HG03520 (cell line): ENCODE data around the gene WDR5.

ENCODE experiments used
- ATAC-seq: cut with Tn5 transposase; IDR thresholded peaks from one replicate; pipeline ENCODE4 v1.9.1; 2021; ENCODE audit warnings: mild to moderate bottlenecking, moderate library complexity; ENCODE audit not compliant: unreplicated experiment

WDR5 gene

DNA sequence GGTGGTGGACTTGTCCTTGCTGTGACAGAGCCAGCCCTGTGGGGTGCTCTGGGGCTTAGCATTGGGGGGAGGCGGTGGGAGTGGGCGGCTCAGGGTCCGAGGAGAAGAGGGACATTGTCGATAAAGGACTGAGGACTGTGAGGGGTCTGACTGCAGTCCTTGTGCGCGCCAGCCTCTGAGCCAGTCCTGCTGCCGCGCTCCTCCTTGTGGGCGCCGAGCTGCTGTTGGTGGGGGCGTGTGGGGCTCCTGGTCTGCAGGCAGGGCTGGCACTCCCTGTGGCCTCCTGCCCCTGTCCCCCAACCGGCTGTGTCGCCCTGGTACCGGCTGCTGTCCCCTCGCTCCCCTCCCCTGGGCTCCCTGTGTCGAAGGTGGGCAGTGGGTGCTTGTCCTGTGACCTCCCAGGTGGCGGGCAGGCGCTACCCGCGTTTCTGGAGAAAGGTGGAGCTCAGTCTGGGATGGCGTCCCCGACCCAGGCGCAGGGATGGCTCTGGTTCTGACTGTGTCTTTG, 21.6 kb downstream of the WDR5 start:
- ATAC-seq: no peak

GRCh38 chr9:134158242-134158641, 22.4 kb downstream of the WDR5 start:
- no peak for ATAC-seq

DNA sequence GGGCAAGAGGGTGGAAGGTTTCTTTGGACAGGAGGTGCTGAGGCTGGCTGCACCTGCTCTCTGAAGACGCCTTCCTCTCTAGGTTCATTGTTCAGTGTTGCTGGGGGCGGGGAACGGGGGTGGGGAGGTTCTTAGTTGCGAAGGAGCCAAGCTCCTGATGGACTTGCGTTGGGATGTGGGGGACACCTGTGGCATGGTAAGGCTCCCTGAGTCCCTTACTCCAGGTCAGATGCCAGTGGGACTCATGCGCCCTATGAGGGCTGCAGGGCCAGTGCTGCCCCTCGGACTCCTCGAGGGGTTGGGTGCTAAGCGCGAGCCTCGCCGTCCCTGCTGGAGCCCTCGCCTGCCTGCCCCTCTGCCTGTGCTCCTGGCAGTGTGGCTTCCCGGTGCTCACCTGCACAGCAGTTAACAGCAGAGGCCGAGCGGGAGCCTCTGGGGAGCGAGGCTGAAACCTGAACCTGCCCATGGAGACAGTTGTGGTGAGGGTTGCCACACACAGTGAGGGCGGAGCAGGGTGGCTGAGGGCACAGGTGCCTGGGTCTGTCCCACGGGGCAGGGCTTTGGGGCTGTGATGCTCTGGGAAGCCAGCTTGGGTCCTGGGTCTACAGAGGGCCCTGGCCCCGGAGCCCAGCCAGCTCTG, 23.0 kb downstream of the WDR5 start:
- ATAC-seq: no peak

- no peak for ATAC-seq
Observed at GRCh38 chr9:134159566-134160245, 23.8 kb downstream of the WDR5 start.

DNA sequence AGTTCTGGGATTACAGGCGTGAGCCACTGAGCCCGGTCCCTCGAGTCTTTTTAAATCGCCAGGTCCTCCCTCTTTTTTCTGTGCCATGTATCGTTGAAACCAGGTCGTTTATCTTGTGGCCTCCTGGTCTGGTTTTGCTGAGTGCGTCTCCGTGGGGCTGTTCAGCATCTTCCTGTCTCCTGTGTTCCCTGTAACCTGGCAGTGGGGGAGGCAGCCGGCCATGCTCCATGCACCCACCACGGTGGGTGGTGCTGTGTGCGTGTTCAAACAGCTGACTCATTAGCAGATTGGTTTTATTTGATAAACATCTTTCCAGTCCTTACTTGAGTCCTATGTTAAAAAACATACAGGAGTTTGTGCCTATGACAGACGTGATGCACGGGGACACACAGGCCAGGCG, 25.8 kb downstream of the WDR5 start:
- no peak for ATAC-seq

DNA sequence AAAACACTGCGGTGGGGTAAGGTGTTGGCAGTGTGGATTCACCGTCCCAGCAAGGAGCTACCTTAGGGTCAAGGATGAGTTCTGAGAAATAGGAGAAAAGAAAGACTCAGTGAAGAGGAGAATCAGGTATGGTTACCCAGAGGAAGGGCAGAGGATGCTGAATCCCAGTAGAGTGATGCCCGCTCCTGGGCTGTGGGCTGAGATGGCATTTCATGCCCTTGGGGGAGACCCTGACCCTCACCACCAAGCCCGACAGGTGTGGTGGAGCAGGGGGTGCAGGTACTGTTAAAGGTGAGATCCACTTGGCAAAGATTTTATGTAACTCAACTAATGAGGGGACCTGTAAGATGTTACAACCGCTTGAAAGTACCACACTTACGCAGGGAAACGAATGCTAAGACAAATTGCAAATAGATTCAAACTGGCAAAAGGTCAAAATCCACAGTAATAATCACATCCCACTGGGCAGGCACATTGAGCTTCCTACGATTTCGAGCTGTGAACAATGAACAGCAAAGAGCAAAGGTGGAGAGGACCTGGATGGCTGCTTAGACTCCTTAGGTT, 26.4 kb downstream of the WDR5 start:
- no peak for ATAC-seq

DNA sequence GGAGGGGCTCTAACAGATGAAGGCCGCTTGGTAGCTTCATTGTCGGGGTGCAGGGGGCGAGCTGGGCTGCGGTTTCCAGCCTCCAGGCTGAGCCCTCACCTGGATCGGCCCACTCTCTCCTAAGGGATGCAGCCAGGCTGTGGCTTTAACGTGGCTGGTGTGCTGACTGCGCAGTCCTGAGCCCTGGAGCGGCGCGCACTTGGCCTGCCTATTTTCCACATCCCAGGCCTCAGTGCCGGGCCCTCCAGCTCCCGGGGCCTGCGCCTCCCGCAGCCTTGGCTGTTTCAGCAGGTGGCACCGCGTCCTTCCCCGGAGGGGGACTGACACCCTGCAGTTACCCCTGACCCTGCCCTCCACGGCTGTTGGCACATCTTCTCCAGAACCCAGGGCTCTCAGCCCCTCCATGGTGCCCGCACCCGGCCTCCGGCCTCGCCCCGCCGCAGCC, 27.1 kb downstream of the WDR5 start:
- ATAC-seq: no peak

DNA sequence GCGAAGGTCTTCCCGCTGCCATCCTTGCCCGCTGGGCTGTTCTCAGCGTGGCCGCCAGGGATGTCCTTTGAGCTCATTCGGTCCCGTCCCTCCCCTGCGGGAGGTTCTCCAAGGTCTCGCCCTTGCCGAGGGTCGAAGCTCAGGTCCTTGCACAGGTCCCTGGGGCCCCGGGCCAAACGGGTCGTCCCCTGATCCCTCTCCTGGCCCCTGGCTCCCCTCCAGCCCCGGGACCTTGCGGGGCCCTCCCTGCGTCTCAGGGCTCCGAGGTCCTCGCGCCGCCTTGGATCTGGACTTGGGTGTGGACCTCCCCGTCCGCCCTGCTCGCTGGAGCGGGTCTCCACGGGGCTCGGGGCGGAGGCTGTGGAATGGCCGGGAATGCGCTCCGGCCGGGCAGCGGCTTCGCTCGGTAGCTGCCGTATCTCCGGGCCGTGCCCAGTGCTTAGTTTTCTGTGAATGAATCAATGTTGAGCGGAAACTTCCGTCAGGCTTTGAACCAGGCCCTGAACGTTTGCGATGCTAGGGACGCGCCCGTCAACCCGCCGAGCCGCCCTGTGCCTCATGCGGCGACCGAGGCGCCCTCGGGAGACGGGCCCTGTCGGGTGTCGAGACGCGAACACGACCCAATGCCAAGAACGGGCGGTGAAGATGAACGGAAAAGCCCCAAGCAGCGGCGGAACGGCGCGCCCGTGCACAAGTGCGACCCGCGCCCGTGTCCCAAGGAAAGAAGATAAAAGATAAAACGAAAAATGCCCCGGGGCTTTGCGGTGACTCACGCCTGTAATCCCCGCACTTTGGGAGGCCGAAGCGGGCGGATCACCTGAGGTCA, 27.7 kb downstream of the WDR5 start:
- ATAC-seq: no peak

DNA sequence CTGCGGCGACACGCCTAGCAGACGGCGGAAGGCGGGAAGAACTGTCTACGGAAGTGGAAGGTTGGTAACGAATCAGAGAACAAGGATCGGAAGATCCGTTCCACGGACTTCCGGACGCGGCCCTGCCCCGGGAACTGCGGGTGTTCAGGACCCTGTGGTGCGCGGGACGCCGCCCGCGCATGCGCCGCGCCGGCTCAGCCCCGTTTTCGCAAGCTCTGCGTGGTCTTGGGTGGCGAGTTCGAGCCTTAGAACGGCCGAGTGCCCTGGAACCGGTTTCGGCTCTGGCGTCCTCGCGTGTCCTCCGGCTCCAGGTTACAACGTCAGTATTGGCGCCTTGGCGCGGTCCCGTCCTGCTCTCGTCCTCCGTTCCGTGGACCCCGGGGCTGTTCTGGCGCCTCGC, 29.0 kb downstream of the WDR5 start:
- ATAC-seq: no peak

DNA sequence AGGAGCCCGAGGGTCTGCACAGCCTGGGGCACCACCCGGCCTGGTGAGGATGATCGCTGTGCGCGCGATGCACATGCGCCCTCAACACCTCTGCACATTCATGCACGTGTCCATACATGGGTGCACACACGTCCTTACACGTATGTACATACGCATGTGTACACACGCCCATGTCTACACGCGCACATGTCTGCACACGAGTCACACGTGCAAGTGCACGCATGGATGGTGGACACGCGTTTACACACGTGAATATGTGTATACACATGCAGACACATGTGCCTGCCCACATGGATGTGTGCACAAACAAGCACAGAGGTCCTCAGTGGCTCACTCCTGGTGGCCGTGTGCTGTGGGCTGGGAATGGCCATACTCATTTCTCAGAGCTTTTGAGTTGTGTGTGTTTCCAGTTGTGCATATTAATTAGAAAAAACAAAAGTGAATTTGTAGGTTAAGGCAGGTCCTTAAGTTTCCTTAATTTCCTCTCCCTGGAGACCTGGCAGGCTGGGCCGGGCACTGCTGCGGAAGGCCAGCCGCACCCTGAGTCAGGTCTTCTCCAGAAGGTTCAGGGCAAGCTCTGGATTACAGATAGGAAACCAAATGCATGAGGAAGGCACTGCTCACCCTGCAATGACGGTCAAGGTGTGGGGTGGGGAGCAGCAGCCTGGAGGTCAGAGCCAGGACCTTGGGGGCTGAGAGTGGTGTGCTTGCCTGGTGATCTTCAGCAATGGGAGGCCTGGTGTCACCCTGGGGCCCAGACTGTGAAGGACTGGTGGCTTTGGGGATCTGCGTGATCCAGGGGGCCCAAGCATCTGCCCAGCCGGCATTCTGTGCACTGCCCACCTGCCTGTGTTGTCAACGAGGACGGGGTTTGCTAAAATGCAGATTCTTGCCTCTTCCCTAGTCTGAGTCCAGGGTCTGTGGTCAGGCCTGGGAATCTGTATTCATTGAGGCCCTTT, 29.8 kb downstream of the WDR5 start:
- ATAC-seq: no peak

DNA sequence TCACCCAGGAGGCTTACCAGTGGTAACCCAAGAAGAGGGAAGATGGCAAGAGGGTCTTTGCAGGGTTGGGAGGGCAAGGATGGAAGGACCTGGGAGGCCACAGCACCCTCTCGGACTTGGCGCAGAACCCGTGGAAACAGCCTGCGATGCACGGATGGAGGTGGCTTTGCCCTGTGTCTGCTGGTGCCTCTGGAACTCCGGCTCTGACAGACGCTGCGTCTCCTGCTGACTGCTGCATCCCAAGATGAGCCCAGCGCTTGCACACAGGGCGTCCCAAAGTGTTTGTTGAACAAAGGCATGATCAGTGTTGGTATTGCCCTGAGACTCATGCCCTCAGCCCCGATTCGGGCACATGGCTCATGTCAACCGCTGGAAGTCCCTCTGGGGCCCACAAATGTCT, 30.5 kb downstream of the WDR5 start:
- ATAC-seq: no peak

DNA sequence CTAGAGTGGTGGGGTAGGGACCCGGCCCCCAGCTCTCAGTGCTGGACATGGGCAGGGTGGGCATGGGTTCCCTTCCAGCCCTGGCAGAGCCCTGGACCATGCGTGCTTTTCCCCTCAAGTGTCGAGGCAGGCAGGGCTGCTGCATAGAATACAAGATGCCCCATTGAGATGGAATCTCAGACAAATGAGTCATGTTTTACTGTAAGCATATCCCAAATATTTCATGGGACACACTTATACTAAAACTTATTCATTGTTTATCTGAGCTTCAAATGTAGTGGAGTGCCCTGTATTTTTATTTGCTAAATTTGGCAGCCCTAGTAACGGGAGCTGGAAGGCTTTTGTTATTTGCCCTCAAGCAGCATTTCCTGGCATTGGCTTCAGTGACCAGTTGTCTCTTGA, 31.6 kb downstream of the WDR5 start:
- no peak for ATAC-seq

GRCh38 chr9:134168757-134169550, 33.1 kb downstream of the WDR5 start:
- ATAC-seq: no peak

DNA sequence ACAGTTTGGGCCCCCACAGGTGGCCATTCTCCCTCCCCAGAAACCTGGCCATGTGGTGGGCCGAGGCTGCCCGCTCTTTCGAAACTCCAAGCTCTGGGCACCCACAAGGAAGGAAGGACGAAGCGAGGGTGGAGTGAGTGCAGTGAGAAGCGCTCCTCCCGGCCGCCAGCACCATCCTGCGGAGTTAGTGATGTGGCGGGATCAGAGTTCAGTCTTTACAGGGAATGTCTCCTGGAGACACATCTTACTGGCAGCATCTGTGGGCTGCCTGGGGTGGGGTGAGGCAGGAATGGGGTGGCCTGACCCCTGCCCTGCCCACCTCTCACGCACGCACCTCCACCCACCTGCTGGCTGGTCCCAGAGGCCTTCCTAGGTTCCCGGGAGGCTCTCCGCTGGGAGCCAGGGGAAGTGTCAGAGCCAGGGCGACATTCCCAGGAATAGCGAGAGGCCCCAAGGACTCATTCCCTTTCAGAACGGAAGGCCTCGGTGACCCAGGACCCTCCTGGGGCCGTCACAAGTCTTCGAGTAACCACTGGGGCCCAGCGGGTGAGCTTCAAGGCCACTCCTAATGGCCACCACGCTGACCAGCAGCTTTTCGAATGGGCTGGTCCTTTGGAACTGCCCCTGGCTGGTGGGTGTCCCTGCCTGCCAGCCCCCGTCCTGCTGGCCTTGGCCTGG, 34.0 kb downstream of the WDR5 start:
- no peak for ATAC-seq

- no peak for ATAC-seq
Observed at GRCh38 chr9:134170532-134171315, 34.8 kb downstream of the WDR5 start.

GRCh38 chr9:134171316-134172197, 35.7 kb downstream of the WDR5 start:
- ATAC-seq: no peak
